ENCODE results near the gene FMO2. TPM values are rescaled to one million over a fixed set of nuclear protein-coding genes. Genes with fewer than 3 reads are reported as not detected.

FMO2 gene
- total and polyA plus RNA-seq, 2 donors: 1.7 to 3.2 TPM

DNA sequence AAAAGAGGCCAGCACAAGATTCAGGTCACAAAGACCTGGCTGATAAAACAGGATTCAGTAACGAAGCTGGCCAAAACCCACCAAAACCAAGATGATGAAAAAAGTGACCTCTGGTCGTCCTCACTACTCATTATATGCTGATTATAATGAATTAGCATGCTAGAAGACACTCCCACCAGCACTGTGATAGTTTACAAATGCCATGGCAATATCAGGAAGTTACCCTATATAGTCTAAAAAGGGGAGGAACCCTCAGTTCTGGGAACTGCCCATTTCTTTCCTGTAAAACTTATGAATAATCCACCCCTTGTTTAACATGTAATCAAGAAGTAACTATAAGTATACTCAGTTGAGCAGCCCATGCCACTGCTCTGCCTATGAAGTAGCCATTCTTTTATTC, 26.0 kb upstream of the FMO2 start:
- no peaks in the 10 kb centered on the region for H3K36me3 ChIP-seq (ENCODE audit: insufficient read depth)
- WGBS: 88% methylated on average over 2 of the region's 2 CpGs
- no peaks in the 10 kb centered on the region for H3K4me1 ChIP-seq (ENCODE audit: insufficient read depth)
- H3K27ac ChIP-seq (ENCODE audit: low read depth): no peak overlapping the region
- no peak for DNase-seq (ENCODE audit: extremely low spot score)
- no peak overlapping the region for H3K4me3 ChIP-seq (ENCODE audit: low read depth, low read length)

DNA sequence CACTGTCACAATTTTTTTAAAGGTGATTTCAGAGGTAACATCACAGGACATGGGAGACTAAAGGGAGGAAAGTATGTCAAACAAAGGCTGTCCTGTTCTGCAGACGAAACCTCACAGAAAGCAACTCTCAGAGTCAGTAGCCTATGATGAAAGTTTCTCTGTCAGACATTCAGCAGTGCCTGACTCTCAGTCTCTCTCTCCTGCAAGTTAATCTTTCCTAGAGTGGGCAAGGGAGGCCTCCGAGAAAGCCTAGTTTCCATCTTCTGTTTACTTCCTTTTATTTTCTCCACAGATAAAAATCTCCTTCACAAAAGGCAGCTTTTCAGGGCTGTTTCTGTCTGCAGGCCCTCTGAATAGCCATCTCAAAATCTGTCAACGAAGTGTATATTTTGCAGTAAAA, 24.9 kb upstream of the FMO2 start:
- 31% methylated on average over 3 of the region's 3 CpGs for WGBS
- Histone ChIP-seq H3K4me3 (ENCODE audit: low read depth, low read length) (no peak overlapping the region), H3K27ac (ENCODE audit: low read depth) (no peak overlapping the region), H3K4me1 (ENCODE audit: insufficient read depth) (no peaks in the 10 kb centered on the region), H3K36me3 (ENCODE audit: insufficient read depth) (no peaks in the 10 kb centered on the region)
- DNase-seq (ENCODE audit: extremely low spot score): no peak

GRCh38 chr1:171160639-171161354, 24.3 kb upstream of the FMO2 start:
- no peak for DNase-seq (ENCODE audit: extremely low spot score)
- Histone ChIP-seq H3K4me3 (ENCODE audit: low read depth, low read length) (no peak overlapping the region), H3K36me3 (ENCODE audit: insufficient read depth) (no peaks in the 10 kb centered on the region), H3K27ac (ENCODE audit: low read depth) (no peak overlapping the region), H3K4me1 (ENCODE audit: insufficient read depth) (no peaks in the 10 kb centered on the region)
- WGBS: 74% methylated on average over 4 of the region's 4 CpGs

DNA sequence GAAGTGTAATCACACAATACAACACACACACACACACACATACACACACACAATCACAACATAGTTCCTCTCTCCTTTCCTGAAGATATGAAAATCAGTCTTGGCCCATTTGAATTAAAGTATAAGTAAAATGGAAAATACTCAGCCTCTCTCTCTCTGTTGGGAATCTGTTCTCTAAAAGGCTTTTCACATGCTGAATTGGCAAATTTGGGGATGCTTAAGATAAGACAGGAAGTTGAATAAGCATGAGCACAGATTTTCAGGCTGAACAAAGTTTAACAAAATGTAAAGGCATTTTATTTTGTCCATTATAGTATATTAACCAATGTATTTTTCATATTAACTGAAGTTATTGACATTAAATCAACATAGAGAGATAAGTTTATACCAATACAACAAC, 23.7 kb upstream of the FMO2 start:
- Histone ChIP-seq H3K4me1 (ENCODE audit: insufficient read depth) (no peaks in the 10 kb centered on the region), H3K27ac (ENCODE audit: low read depth) (no peak overlapping the region), H3K36me3 (ENCODE audit: insufficient read depth) (no peaks in the 10 kb centered on the region), H3K4me3 (ENCODE audit: low read depth, low read length) (no peak overlapping the region)
- DNase-seq (ENCODE audit: extremely low spot score): no peak

GRCh38 chr1:171166361-171166760, 18.7 kb upstream of the FMO2 start:
- no peaks in the 10 kb centered on the region for H3K36me3 ChIP-seq (ENCODE audit: insufficient read depth)
- no peak overlapping the region for H3K27ac ChIP-seq (ENCODE audit: low read depth)
- no peak for DNase-seq (ENCODE audit: extremely low spot score)
- 90% methylated on average over 2 of the region's 2 CpGs for WGBS
- H3K4me3 ChIP-seq (ENCODE audit: low read depth, low read length): no peak overlapping the region
- no peaks in the 10 kb centered on the region for H3K4me1 ChIP-seq (ENCODE audit: insufficient read depth)

GRCh38 chr1:171167785-171168184, 17.3 kb upstream of the FMO2 start:
- H3K27ac ChIP-seq (ENCODE audit: low read depth): no peak overlapping the region
- 96% methylated on average over 2 of the region's 2 CpGs for WGBS
- H3K4me3 ChIP-seq (ENCODE audit: low read depth, low read length): no peak overlapping the region
- no peaks in the 10 kb centered on the region for H3K36me3 ChIP-seq (ENCODE audit: insufficient read depth)
- DNase-seq (ENCODE audit: extremely low spot score): no peak
- H3K4me1 ChIP-seq (ENCODE audit: insufficient read depth): no peaks in the 10 kb centered on the region

GRCh38 chr1:171172471-171172870, 12.6 kb upstream of the FMO2 start:
- DNase-seq (ENCODE audit: extremely low spot score): no peak
- no peak overlapping the region for H3K27ac ChIP-seq (ENCODE audit: low read depth)
- 74% methylated on average over 2 of the region's 2 CpGs for WGBS

GRCh38 chr1:171173069-171173468, 12.0 kb upstream of the FMO2 start:
- Histone ChIP-seq H3K4me1 (ENCODE audit: insufficient read depth) (no peaks in the 10 kb centered on the region), H3K4me3 (ENCODE audit: low read depth, low read length) (no peak overlapping the region), H3K36me3 (ENCODE audit: insufficient read depth) (no peaks in the 10 kb centered on the region), H3K27ac (ENCODE audit: low read depth) (no peak overlapping the region)
- WGBS: 90% methylated on average over 1 of the region's 1 CpG
- no peak for DNase-seq (ENCODE audit: extremely low spot score)

More at GRCh38 chr1:171172471-171172870, 12.6 kb upstream of the FMO2 start:
- Histone ChIP-seq H3K4me1 (ENCODE audit: insufficient read depth) (no peaks in the 10 kb centered on the region), H3K36me3 (ENCODE audit: insufficient read depth) (no peaks in the 10 kb centered on the region), H3K4me3 (ENCODE audit: low read depth, low read length) (no peak overlapping the region)

- Histone ChIP-seq H3K27ac (ENCODE audit: low read depth) (no peak overlapping the region), H3K4me1 (ENCODE audit: insufficient read depth) (no peaks in the 10 kb centered on the region), H3K36me3 (ENCODE audit: insufficient read depth) (no peaks in the 10 kb centered on the region), H3K4me3 (ENCODE audit: low read depth, low read length) (no peak overlapping the region)
- no peak for DNase-seq (ENCODE audit: extremely low spot score)
- WGBS: 92% methylated on average over 1 of the region's 1 CpG
Measured at GRCh38 chr1:171174560-171175294, 10.4 kb upstream of the FMO2 start.

GRCh38 chr1:171177261-171177660, 7.8 kb upstream of the FMO2 start:
- Histone ChIP-seq H3K36me3 (ENCODE audit: insufficient read depth) (no peaks in the 10 kb centered on the region), H3K4me3 (ENCODE audit: low read depth, low read length) (no peak overlapping the region), H3K4me1 (ENCODE audit: insufficient read depth) (no peaks in the 10 kb centered on the region), H3K27ac (ENCODE audit: low read depth) (no peak overlapping the region)
- DNase-seq (ENCODE audit: extremely low spot score): no peak
- WGBS: 92% methylated on average over 4 of the region's 4 CpGs

DNA sequence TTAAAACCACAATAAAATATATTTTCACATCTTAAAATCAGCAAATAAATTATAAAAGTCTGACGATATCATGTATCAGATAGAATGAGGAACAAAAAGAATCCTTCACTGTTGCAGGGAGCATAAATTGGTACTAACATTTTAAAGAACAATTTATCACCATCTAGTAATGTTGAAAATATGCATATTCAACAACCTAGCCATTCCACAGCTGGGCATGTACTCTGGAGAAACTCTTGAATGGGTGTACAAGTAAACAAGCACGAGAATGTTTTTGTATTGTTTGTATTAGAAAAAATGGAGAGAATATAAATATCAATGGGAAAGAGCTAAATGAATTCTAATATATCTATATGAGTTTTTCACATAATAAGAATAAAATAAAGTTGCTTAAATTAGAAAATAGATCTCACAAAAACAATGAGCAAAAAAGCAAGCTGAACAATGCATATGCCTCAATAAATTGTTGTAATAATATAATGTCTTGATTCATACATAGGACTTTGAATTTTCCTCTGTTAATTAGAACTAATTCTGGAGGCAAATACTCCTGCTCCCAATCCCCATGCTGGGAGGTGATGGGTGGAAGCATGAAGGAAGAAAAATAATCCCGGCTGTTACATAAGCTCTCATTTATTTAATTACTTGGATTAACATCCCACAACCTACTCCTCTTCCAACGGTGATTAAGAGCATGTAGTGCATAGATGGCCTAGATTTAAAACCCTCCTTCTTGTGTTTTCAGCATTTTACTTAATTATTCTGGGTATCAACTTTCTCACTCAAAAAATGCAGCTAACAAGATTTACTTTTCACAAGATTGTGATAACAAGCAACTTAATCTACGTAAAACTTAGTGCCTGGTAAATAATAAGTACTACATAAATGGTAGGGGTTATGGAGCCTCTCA, 5.5 kb upstream of the FMO2 start:
- WGBS: 54% methylated on average over 5 of the region's 5 CpGs
- DNase-seq (ENCODE audit: extremely low spot score): no peak
- H3K27ac ChIP-seq (ENCODE audit: low read depth): no peak overlapping the region
- H3K4me3 ChIP-seq (ENCODE audit: low read depth, low read length): no peak overlapping the region
- no peaks in the 10 kb centered on the region for H3K36me3 ChIP-seq (ENCODE audit: insufficient read depth)
- no peaks in the 10 kb centered on the region for H3K4me1 ChIP-seq (ENCODE audit: insufficient read depth)

- DNase-seq (ENCODE audit: extremely low spot score): no peak
- Histone ChIP-seq H3K36me3 (ENCODE audit: insufficient read depth) (no peaks in the 10 kb centered on the region), H3K4me1 (ENCODE audit: insufficient read depth) (no peaks in the 10 kb centered on the region), H3K27ac (ENCODE audit: low read depth) (no peak overlapping the region), H3K4me3 (ENCODE audit: low read depth, low read length) (no peak overlapping the region)
- WGBS: 63% methylated on average over 2 of the region's 2 CpGs
Measured at GRCh38 chr1:171180670-171181069, 4.4 kb upstream of the FMO2 start.

DNA sequence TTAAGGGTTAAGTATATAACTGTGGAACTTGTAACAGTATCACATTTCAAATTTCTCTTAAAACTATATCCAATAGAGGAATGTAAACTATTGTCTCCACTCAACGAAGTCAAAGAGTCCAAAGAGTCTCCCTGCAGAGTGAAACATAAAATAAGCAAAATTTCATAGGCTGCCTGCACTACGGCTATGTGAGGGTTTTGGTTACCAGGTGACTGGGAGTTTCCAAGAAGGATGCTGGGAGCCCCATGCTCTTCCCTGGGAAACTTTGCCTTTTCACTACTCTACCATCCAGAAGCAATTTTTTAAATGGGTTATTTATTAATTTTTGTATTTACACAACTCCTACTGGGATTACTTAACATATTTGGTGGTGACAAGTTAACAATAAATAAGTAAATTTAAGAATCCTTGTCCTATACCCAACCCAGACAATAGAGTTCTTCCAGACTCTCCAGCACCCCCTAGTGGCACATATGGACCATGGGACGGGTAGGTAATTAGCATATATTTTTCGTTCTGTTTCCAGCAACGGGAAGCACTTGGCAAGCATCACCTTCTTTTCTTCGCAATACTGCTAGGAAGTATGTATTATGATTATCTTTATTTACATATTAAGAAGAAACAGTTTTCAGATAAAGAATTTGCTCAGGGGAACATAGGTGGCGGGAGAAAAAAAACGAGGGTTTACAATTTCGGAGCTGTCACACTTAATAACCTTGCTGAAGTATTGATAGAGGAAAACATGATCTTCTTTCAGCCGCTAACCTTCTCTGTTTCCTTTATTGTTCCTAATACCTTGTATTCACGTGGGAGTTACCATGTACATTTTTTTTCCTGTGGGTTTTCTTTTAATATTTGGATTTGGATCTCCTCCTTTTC, 3.5 kb downstream of the FMO2 start:
- Histone ChIP-seq H3K4me3 (ENCODE audit: low read depth, low read length) (no peak overlapping the region), H3K4me1 (ENCODE audit: insufficient read depth) (no peaks in the 10 kb centered on the region), H3K27ac (ENCODE audit: low read depth) (no peak overlapping the region), H3K36me3 (ENCODE audit: insufficient read depth) (no peaks in the 10 kb centered on the region)
- no peak for DNase-seq (ENCODE audit: extremely low spot score)
- 43% methylated on average over 11 of the region's 11 CpGs for WGBS
